Ovary (tissue), 3 donors: Measurements from ENCODE around the gene ADGRG1.

Experiments used
- CTCF ChIP-seq, 3 donors: fragments of 450-650 bp in 2 of 3; fragments of 200-600 bp in 1 of 3; IDR thresholded peaks; one replicate each; pipeline versions ENCODE4 v1.5.1 to v1.8.0; 2016 to 2022; ENCODE audit warnings: antibody characterized with exemption in 3 of 3, mild to moderate bottlenecking in 1 of 3
- EP300 ChIP-seq: sonication (generic); formaldehyde crosslinking; IDR thresholded peaks from one replicate; pipeline ENCODE4 v1.6.1; 2017; ENCODE audit warnings: antibody characterized with exemption
- donor health status: DM: no; HTN: no; CAD: no.

- TF ChIP-seq CTCF (IDR thresholded peaks at IDR 0.05) (no peak), EP300 (no peak)
These were observed 7.1 kb downstream of the ADGRG1 start for GRCh38 chr16:57635266-57636097.
